ENCODE results near the gene HOXA7.

HOXA7 gene

GRCh38 chr7:27142580-27143022 is 13.9 kb downstream of the HOXA7 start:
- Histone ChIP-seq H3K4me3 (peak overlapping the region; percentile 67), H3K27ac (peak overlapping the region in 1 of 2 donors; percentile 53)
- no peak for DNase-seq (ENCODE audit: low spot score)
- no peak for TF ChIP-seq CTCF (IDR thresholded peaks at IDR 0.05)

- Histone ChIP-seq H3K4me3 (peak overlapping the region; percentile 67), H3K27ac (peak overlapping the region in 1 of 2 donors; percentile 16)
- no peak for TF ChIP-seq CTCF (IDR thresholded peaks at IDR 0.05)
- DNase-seq (ENCODE audit: low spot score) = peak; percentile 65
These were observed 14.4 kb downstream of the HOXA7 start for GRCh38 chr7:27141923-27142579.

- TF ChIP-seq CTCF (IDR thresholded peaks at IDR 0.05) = no peak
- peak; percentile 36 for DNase-seq (ENCODE audit: low spot score)
- Histone ChIP-seq H3K4me3 (no peak overlapping the region), H3K27ac (peak overlapping the region in 1 of 2 donors; percentile 16)
These were observed 15.1 kb downstream of the HOXA7 start for GRCh38 chr7:27141137-27141922.

- no peak overlapping the region for H3K27ac ChIP-seq
- H3K4me3 ChIP-seq = no peak overlapping the region
- TF ChIP-seq CTCF (IDR thresholded peaks at IDR 0.05) = no peak
- DNase-seq (ENCODE audit: low spot score) = no peak
These were observed 16.2 kb downstream of the HOXA7 start for GRCh38 chr7:27140126-27140857.

- no peak overlapping the region for H3K4me3 ChIP-seq
- no peak overlapping the region for H3K27ac ChIP-seq
- no peak for TF ChIP-seq CTCF (IDR thresholded peaks at IDR 0.05)
- DNase-seq (ENCODE audit: low spot score) = peak; percentile 24
These were observed 16.9 kb downstream of the HOXA7 start for GRCh38 chr7:27139334-27140125.

GRCh38 chr7:27138985-27139333 is 17.5 kb downstream of the HOXA7 start:
- Histone ChIP-seq H3K4me3 (no peak overlapping the region), H3K27ac (no peak overlapping the region)
- no peak for TF ChIP-seq CTCF (IDR thresholded peaks at IDR 0.05)
- DNase-seq (ENCODE audit: low spot score) = no peak

Data from coronary artery (tissue), 2 donors.